IMR-90 (cell line): Measurements from ENCODE around the gene KRT72. TPM values are rescaled to one million over a fixed set of nuclear protein-coding genes. Genes with fewer than 3 reads are reported as not detected.

Source experiments
- ATAC-seq: fragments of 200-7000 bp; cut with Tn5 transposase; 2 replicates; pipeline ENCODE4 v1.9.1; 2020; ENCODE audit warnings: low read depth, mild to moderate bottlenecking, moderate library complexity
- BruUV-seq: library from RNA; stranded (reverse); fragments of 400-500 nt; replicated peaks from 2 replicates; lab custom pipeline; 2021; lab: Mats Ljungman, UMichigan
- CTCF ChIA-PET: fragments of 300-600 bp; formaldehyde crosslinking; extraction: SDS; loops from one replicate; lab custom pipeline; 2021; ENCODE audit warnings: antibody characterized with exemption; lab: Yijun Ruan, JAX
- POLR2A ChIA-PET: fragments of 300-600 bp; sonication (Branson Sonifier 250); formaldehyde crosslinking; loops from one replicate; lab custom pipeline; 2022; ENCODE audit warnings: antibody characterized with exemption; ENCODE audit not compliant: unreplicated experiment; lab: Charles Lee
- DNase-seq: peaks from one replicate; pipeline ENCODE4 v3.0.0; 2013
- H2AFZ ChIP-seq: replicated peaks from 2 replicates; pipeline ENCODE3; 2013; ENCODE audit warnings: low read length, mild to moderate bottlenecking; ENCODE audit not compliant: poor library complexity
- H2AK5ac ChIP-seq: 2 replicates; pipeline ENCODE4 v1.6.1; 2013; ENCODE audit warnings: low read depth, low read length, inconsistent platforms
- H2AK9ac ChIP-seq: replicated peaks from 2 replicates; pipeline ENCODE3; 2013; ENCODE audit warnings: mild to moderate bottlenecking, low read depth, low read length, moderate library complexity; ENCODE audit not compliant: poor library complexity
- H2BK120ac ChIP-seq: 2 replicates; pipeline ENCODE4 v1.6.1; 2013; ENCODE audit warnings: low read depth, low read length, inconsistent platforms
- H2BK15ac ChIP-seq: 3 replicates; pipeline ENCODE4 v1.6.1; 2013; ENCODE audit warnings: low read depth, low read length, inconsistent platforms
- H2BK20ac ChIP-seq: 2 replicates; pipeline ENCODE4 v1.6.1; 2013; ENCODE audit warnings: low read depth, mild to moderate bottlenecking, inconsistent platforms, low read length, moderate library complexity
- H2BK5ac ChIP-seq: 2 replicates; pipeline ENCODE4 v1.6.1; 2013; ENCODE audit warnings: mild to moderate bottlenecking, low read depth, low read length, inconsistent platforms; ENCODE audit not compliant: poor library complexity, severe bottlenecking
- H3K14ac ChIP-seq: replicated peaks from 2 replicates; pipeline ENCODE4 v1.6.1; 2013; ENCODE audit warnings: low read depth, low read length, inconsistent platforms
- H3K18ac ChIP-seq: 2 replicates; pipeline ENCODE4 v1.6.1; 2013; ENCODE audit warnings: low read depth, low read length, control low read depth
- H3K23ac ChIP-seq: 2 replicates; pipeline ENCODE4 v1.6.1; 2013; ENCODE audit warnings: low read depth, low read length, inconsistent platforms
- H3K27ac ChIP-seq: 2 replicates; pipeline ENCODE4 v1.5.1; 2013; ENCODE audit warnings: mild to moderate bottlenecking, control low read depth, low read length; ENCODE audit not compliant: insufficient read depth
- H3K27me3 ChIP-seq: 2 replicates; pipeline ENCODE4 v1.6.1; 2013; ENCODE audit warnings: low read length; ENCODE audit not compliant: control insufficient read depth, insufficient read depth
- H3K36me3 ChIP-seq: 2 replicates; pipeline ENCODE4 v1.6.1; 2013; ENCODE audit warnings: low read length, mixed read lengths; ENCODE audit not compliant: control insufficient read depth, insufficient read depth
- H3K4ac ChIP-seq: 2 replicates; pipeline ENCODE4 v1.6.1; 2013; ENCODE audit warnings: low read depth, low read length, inconsistent platforms
- H3K4me1 ChIP-seq: 2 replicates; pipeline ENCODE4 v1.6.1; 2013; ENCODE audit warnings: low read length, mixed read lengths; ENCODE audit not compliant: control insufficient read depth, insufficient read depth
- H3K4me2 ChIP-seq: 2 replicates; pipeline ENCODE4 v1.6.1; 2013; ENCODE audit warnings: low read depth, mild to moderate bottlenecking, control low read depth, low read length, moderate library complexity
- H3K4me3 ChIP-seq: 2 replicates; pipeline ENCODE4 v1.5.1; 2013; ENCODE audit warnings: low read depth, mild to moderate bottlenecking, control low read depth, low read length, moderate library complexity; ENCODE audit not compliant: insufficient read depth
- H3K56ac ChIP-seq: 2 replicates; pipeline ENCODE4 v1.6.1; 2013; ENCODE audit warnings: low read length, inconsistent platforms; ENCODE audit not compliant: insufficient read depth; ENCODE audit errors: extremely low read depth
- H3K79me1 ChIP-seq, 2 experiments: 2 replicates each; pipeline ENCODE4 v1.6.1; 2013; ENCODE audit warnings: low read length in 2 of 2, inconsistent platforms in 1 of 2, low read depth in 1 of 2
- H3K9ac ChIP-seq: 2 replicates; pipeline ENCODE4 v1.6.1; 2013; ENCODE audit warnings: low read depth, low read length, control low read depth
- H3K9me1 ChIP-seq: 2 replicates; pipeline ENCODE4 v1.6.1; 2013; ENCODE audit warnings: low read length, inconsistent platforms; ENCODE audit not compliant: insufficient read depth
- H3K9me3 ChIP-seq: 2 replicates; pipeline ENCODE4 v1.6.1; 2013; ENCODE audit warnings: low read length; ENCODE audit not compliant: control insufficient read depth, insufficient read depth
- H4K20me1 ChIP-seq: 2 replicates; pipeline ENCODE4 v1.6.1; 2013; ENCODE audit warnings: low read length, inconsistent platforms; ENCODE audit not compliant: insufficient read depth
- H4K5ac ChIP-seq: 2 replicates; pipeline ENCODE4 v1.6.1; 2013; ENCODE audit warnings: mild to moderate bottlenecking, low read depth, low read length, control low read depth
- H4K8ac ChIP-seq, 2 experiments: 2 replicates each; pipeline ENCODE4 v1.6.1; 2013; ENCODE audit warnings: low read depth in 2 of 2, low read length in 2 of 2, control low read depth in 1 of 2, inconsistent platforms in 1 of 2
- H4K91ac ChIP-seq: 2 replicates; pipeline ENCODE4 v1.6.1; 2013; ENCODE audit warnings: low read depth, low read length, inconsistent platforms; ENCODE audit not compliant: insufficient read depth
- BHLHE40 ChIP-seq: fragments of 150-350 bp; IDR thresholded peaks from 2 replicates; pipeline ENCODE4 v1.6.1; 2016; ENCODE audit warnings: mild to moderate bottlenecking, low read depth, low read length
- CEBPB ChIP-seq: IDR thresholded peaks from 2 replicates; pipeline ENCODE4 v1.6.1; 2012; ENCODE audit warnings: low read depth, low read length, improper control_type of control experiment
- CHD1 ChIP-seq: IDR thresholded peaks from 2 replicates; pipeline ENCODE4 v1.6.1; 2012; ENCODE audit warnings: low read depth, low read length, improper control_type of control experiment
- CTCF ChIP-seq: conservative IDR thresholded peaks from 2 replicates; pipeline ENCODE4 v1.5.1; 2012; ENCODE audit warnings: mild to moderate bottlenecking, low read depth, low read length, improper control_type of control experiment
- ELK1 ChIP-seq: fragments of 150-350 bp; IDR thresholded peaks from 2 replicates; pipeline ENCODE4 v1.6.1; 2016; ENCODE audit warnings: low read depth, mild to moderate bottlenecking, low read length, moderate library complexity, borderline replicate concordance
- FOS ChIP-seq: fragments of 150-350 bp; IDR thresholded peaks from 2 replicates; pipeline ENCODE4 v1.6.1; 2016; ENCODE audit warnings: low read depth, low read length
- MAFK ChIP-seq: IDR thresholded peaks from 2 replicates; pipeline ENCODE4 v1.6.1; 2012; ENCODE audit warnings: low read depth, low read length, improper control_type of control experiment
- MAZ ChIP-seq: IDR thresholded peaks from 2 replicates; pipeline ENCODE4 v1.6.1; 2012; ENCODE audit warnings: low read depth, mild to moderate bottlenecking, low read length, improper control_type of control experiment, moderate library complexity, borderline replicate concordance
- MXI1 ChIP-seq: IDR thresholded peaks from 2 replicates; pipeline ENCODE4 v1.6.1; 2012; ENCODE audit warnings: low read depth, mild to moderate bottlenecking, low read length, moderate library complexity, borderline replicate concordance
- NFE2L2 ChIP-seq: fragments of 150-350 bp; IDR thresholded peaks from 2 replicates; pipeline ENCODE4 v1.6.1; 2016; ENCODE audit warnings: low read depth, mild to moderate bottlenecking, low read length
- POLR2A ChIP-seq: IDR thresholded peaks from 2 replicates; pipeline ENCODE4 v1.6.1; 2012; ENCODE audit warnings: mild to moderate bottlenecking, low read depth, low read length
- RAD21 ChIP-seq: IDR thresholded peaks from 2 replicates; pipeline ENCODE4 v1.6.1; 2012; ENCODE audit warnings: low read length, improper control_type of control experiment
- RCOR1 ChIP-seq: IDR thresholded peaks from 2 replicates; pipeline ENCODE4 v1.6.1; 2012; ENCODE audit warnings: mild to moderate bottlenecking, low read length, improper control_type of control experiment; ENCODE audit not compliant: insufficient replicate concordance
- RFX5 ChIP-seq: IDR thresholded peaks from 2 replicates; pipeline ENCODE4 v1.8.0; 2012; ENCODE audit warnings: low read depth, mild to moderate bottlenecking, low read length, moderate library complexity
- SMC3 ChIP-seq: fragments of 150-350 bp; IDR thresholded peaks from 2 replicates; pipeline ENCODE4 v1.6.1; 2016; ENCODE audit warnings: low read depth, mild to moderate bottlenecking, antibody characterized with exemption, low read length, moderate library complexity
- USF2 ChIP-seq: fragments of 150-350 bp; IDR thresholded peaks from 2 replicates; pipeline ENCODE4 v1.6.1; 2017; ENCODE audit warnings: mild to moderate bottlenecking, antibody characterized with exemption, low read length, low read depth
- WGBS, 2 experiments: methylation state at CpG; one replicate each; pipeline versions ENCODE4 v1.1.5 to v1.1.7; 2013; ENCODE audit warnings: missing lambda C conversion rate in 2 of 2; ENCODE audit not compliant: insufficient read length in 1 of 2; ENCODE audit errors: extremely low coverage in 2 of 2; 5-methylcytosine and 5-hydroxymethylcytosine counted together
- dilution Hi-C: fragments of 300-500 bp; cut with HindIII; formaldehyde crosslinking; loops from one replicate; pipeline ENCODE4 v1.14.3; 2018; ENCODE audit warnings: low sequenced_read_pairs; ENCODE audit not compliant: unreplicated experiment
- in situ Hi-C: fragments of 300-500 bp; cut with MboI; formaldehyde crosslinking; loops from 3 replicates; pipeline ENCODE4 v1.14.3; 2019; ENCODE audit warnings: low sequenced_read_pairs, inconsistent platforms, mixed read lengths
- intact Hi-C: fragments of 100-400 bp; cut with micrococcal nuclease; formaldehyde crosslinking; loops from 2 replicates; pipeline ENCODE4 v1.10.0; 2022
- polyA plus RNA-seq, 3 experiments: library from polyadenylated mRNA; depleted of rRNA; stranded (reverse); fragments of >200 nt; gene quantifications; 2 replicates each; pipeline ENCODE4 v1.2.3, GENCODE V29; 2012; ENCODE audit warnings: low replicate concordance in 1 of 3
- total RNA-seq: library from RNA; depleted of rRNA; stranded (reverse); fragments of >200 nt; gene quantifications from 2 replicates; pipeline ENCODE4 v1.2.3, GENCODE V29; 2012

Gene KRT72
- total and polyA plus RNA-seq, 2 of the 4 experiments (the other 2 are of a cell fraction) = not detected

GRCh38 chr12:52582486-52582885 is 18.8 kb downstream of the KRT72 start:
- no peak overlapping the region for H2BK5ac ChIP-seq
- no peak overlapping the region for H2AFZ ChIP-seq
- H2AK5ac ChIP-seq = no peak overlapping the region
- DNase-seq = no peak
- no peak overlapping the region for H4K5ac ChIP-seq
- POLR2A ChIA-PET = no interaction called here
- dilution Hi-C loops (no loop called here), in situ Hi-C loops (loop anchor here (5.0 to 10.0 kb wide), 3 partner anchors 295 to 428 kb away; no protein-coding TSS in a partner anchor), intact Hi-C loops (loop anchor here (2.0 kb wide), 2 partner anchors 398 to 426 kb away; no protein-coding TSS in a partner anchor)
- no peak overlapping the region for H3K23ac ChIP-seq
- no peaks in the 10 kb centered on the region for H3K9me1 ChIP-seq
- CTCF ChIA-PET = interaction anchor here (0.8 to 2.1 kb wide), 4 partner anchors 16 to 298 kb away, joined by 3 to 6 read pairs (median 3); no protein-coding TSS in a partner anchor
- no peak overlapping the region for H3K4me3 ChIP-seq
- H2AK9ac ChIP-seq = no peak overlapping the region
- H3K4me2 ChIP-seq = no peak overlapping the region
- no peak for TF ChIP-seq FOS
- TF ChIP-seq MXI1 = no peak
- TF ChIP-seq BHLHE40 = no peak
- no peak for TF ChIP-seq CTCF
- TF ChIP-seq USF2 = no peak
- TF ChIP-seq CHD1 = no peak
- TF ChIP-seq CEBPB = no peak
- no peak for TF ChIP-seq POLR2A
- no peak for TF ChIP-seq NFE2L2
- TF ChIP-seq ELK1 = no peak
- no peak for TF ChIP-seq RAD21
- TF ChIP-seq MAFK = no peak
- TF ChIP-seq SMC3 = no peak
- no peak for TF ChIP-seq MAZ
- TF ChIP-seq RFX5 = no peak
- TF ChIP-seq RCOR1 = no peak
- H2BK20ac ChIP-seq = no peak overlapping the region
- no peak overlapping the region for H3K14ac ChIP-seq
- no peaks in the 10 kb centered on the region for H3K9me3 ChIP-seq
- no peak overlapping the region for H4K8ac ChIP-seq
- H3K4ac ChIP-seq = no peak overlapping the region
- H3K18ac ChIP-seq = no peak overlapping the region
- no CpG with 5 or more reads among the region's 2 CpGs for WGBS, 2 experiments
- no TSS peak for BruUV-seq
- no peak overlapping the region for H2BK120ac ChIP-seq
- no peak overlapping the region for H3K9ac ChIP-seq
- no peaks in the 10 kb centered on the region; the same call in 1 of the 2 replicates for H4K20me1 ChIP-seq
- ATAC-seq = no peak
- no peak overlapping the region for H2BK15ac ChIP-seq
- H4K91ac ChIP-seq = no peak overlapping the region
- H3K79me1 ChIP-seq = no peaks in the 10 kb centered on the region
- H3K27me3 ChIP-seq = peaks cover 47% of the 10 kb centered on the region
- H3K4me1 ChIP-seq = no peaks in the 10 kb centered on the region
- H3K56ac ChIP-seq = no peak overlapping the region
- no peak overlapping the region for H3K27ac ChIP-seq
- H3K36me3 ChIP-seq = no peaks in the 10 kb centered on the region
